ENCODE data around the gene MAP3K5.
A peak's percentile ranks its signal among the peaks of the same experiment; 100 is the strongest.

Gene MAP3K5

DNA sequence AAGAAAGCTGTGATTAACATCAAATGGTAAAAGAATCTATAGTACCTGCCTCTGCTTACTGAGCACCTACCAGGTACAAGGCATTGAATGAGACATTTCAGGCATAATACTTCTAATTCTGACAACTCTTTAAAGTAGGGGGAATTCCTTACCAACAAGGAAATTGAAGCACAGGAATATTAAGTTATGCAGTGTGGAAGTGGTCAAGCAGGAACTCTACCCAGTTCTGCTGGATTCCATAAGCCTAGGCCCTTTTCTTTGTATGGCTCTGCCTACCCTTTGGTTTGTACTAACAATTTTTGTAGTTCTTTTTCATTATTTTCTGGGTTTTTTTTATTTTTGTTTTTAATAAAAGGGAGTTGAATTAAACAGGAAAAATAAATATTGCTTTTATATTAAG, 114.5 kb downstream of the MAP3K5 start:
- no peak for DNase-seq

- DNase-seq, result no peak
Observed at GRCh38 chr6:136677344-136677743, 114.9 kb downstream of the MAP3K5 start.

- no peak for DNase-seq
Observed at GRCh38 chr6:136676075-136676474, 116.2 kb downstream of the MAP3K5 start.

DNA sequence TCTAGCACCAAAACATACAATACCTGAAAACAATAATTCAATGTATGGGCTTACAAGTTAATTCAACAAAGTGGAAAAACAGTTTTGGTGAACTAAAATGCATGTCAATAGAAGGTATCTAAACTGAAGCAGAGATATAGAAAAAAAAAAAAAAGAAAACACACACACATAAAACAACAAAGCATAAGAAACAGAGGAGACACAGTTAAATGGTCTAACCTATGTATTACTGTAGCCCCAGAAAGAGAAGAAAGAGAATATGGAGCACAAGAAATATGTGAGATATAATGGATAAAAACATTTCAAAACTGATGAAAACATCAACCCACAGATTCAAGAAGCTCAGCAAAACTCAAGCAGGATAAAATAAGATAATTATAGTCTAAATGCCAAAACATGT, 118.7 kb downstream of the MAP3K5 start:
- no peak for DNase-seq

- DNase-seq, result no peak
Observed at GRCh38 chr6:136672144-136672543, 120.1 kb downstream of the MAP3K5 start.

DNA sequence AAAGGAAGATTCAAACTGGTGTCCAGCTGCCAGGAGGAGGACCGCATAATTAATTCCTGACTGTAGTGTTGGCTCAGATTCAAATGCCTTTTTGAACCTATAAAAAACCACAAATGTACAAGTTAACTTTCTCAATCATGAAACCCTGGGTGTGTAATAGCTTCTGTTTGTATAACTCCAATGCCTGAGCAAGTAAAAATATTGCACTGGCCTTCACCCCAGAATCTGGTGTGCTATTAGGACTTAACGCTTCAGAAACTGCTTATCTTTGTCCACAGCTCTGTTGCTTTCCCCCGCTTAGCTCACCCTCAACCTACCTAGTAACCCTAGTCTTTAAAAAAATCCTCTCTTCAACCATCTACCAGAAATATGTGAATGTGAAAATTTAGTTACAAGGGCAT, 123.0 kb downstream of the MAP3K5 start:
- DNase-seq, result peak; percentile 80

DNA sequence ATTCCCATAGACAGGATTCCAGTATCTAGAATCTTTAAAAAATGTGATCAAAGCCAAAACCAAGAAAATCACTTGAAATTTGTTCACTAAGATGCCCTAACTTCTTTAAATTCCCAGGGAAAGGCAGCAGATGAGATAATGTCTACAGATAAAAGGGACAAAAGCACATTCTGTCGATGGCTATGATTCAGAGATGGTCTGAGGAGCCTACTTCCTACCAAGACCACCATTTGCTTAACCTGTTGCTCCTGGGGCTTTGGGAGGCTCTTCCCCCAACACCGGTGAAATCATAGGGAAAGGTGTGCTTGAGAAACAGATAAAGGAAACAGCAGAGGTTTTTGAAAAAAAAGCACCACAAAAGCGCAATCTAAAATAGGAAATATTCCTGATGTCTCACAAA, 123.7 kb downstream of the MAP3K5 start:
- DNase-seq, result no peak

GRCh38 chr6:136666041-136666440, 126.2 kb downstream of the MAP3K5 start:
- no peak for DNase-seq

- DNase-seq, result no peak
Observed at GRCh38 chr6:136662347-136663237, 129.7 kb downstream of the MAP3K5 start.

GRCh38 chr6:136660727-136661126, 131.6 kb downstream of the MAP3K5 start:
- DNase-seq, result no peak

DNA sequence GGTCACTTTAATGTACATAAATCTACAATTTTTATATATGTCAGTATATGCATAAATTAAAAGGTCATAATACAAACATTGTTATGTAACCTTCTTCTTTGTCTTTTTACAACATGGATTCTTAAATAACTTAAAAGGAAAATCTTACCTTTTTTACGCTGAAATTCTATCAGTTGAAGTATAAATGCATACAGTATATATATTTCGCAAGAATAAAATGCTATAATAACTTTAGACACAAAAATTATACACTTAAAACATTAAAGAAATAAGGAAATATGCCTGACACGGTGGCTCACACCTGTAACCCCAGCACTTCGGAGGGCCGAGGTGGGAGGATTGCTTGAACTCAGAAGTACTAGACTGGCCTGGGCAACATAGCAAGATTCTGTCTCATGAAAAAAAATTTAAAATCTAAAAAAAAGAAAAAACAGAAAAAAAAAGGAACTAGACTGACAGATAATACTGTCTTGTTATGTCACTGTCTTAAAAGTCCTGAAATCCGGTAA, 132.2 kb downstream of the MAP3K5 start:
- no peak for DNase-seq

DNA sequence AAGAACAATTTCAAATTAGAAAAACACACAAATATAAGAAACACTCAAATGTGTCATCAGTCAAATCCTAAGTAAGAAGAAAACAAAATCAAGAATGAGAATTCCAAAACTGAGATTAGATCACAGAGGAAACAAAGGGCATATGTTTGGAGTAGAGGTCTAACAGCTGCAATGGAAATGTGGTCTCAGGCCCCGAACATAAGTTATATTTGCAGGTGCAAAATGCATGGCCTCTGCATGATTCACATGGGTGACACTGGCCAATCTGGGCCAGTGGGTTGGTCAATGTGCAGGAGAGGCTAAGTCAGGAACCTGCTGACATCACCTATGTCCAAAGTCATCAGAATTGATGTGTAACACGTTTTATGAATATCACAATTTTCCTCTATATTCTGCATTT, 133.6 kb downstream of the MAP3K5 start:
- DNase-seq, result no peak

GRCh38 chr6:136657666-136658065, 134.6 kb downstream of the MAP3K5 start:
- DNase-seq, result peak; percentile 50

- DNase-seq, result no peak
Observed at GRCh38 chr6:136656121-136656520, 136.2 kb downstream of the MAP3K5 start.

- DNase-seq, result no peak
Observed at GRCh38 chr6:136655239-136656014, 136.8 kb downstream of the MAP3K5 start.

DNA sequence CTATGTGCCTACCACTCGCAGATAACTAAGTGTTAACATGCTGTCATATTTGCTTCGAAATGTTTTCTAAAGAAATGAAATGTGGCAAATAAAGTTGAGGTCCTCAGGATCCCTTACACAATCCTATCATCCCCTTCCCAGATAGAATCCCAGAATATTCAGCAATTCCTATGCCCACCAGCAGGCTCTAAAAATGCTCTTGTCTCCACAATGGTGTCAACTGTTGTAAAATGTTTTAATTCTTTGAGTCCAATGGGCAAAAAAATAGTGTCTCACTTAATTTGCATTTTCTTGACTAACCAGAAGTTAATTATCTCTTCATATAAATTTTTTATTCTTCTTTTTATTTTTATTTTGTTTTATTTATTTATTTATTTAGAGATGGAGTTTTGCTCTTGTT, 138.2 kb downstream of the MAP3K5 start:
- no peak for DNase-seq

GRCh38 chr6:136652656-136653055, 139.6 kb downstream of the MAP3K5 start:
- no peak for DNase-seq

DNA sequence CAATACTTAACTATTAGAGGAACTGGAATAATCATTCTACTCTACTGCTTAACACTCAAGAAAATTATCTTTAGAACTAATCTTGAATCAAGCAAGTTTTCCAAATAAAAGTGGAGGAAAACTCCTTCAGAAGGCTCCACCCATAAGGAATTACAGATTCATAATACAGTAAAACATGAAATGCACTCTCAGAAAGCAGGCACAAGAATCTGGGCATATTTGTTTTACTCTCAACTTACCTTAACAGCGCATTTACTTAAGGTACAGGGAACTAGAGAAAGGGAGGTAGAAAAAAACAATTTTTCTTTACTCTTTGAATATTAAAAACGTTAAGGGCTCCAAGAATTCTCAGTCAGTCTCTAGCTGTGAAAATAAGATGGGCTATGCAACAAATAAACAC, 140.3 kb downstream of the MAP3K5 start:
- DNase-seq, result no peak

DNA sequence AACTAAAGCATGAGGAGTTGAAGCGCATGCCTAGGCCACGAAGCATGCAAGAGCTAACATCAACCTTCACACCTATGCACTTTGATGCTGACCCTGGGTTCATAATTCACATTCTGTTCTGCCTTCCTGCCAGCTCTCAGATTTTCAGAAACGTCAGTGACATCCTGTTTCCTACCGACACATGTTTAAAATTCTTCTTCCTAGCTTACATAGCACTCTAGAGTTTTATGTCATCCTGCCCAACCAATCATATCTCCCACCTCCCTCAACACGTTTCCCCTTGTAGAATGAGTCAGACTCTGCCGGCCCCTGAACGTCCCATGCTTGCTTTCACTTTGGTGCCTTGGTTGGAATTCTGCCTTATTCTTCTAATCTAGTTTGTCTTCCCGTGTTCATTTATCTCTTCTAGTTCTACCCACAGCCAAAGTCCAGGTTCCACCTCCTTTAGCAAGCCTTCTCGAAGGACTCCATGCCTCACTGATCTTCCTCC, 144.9 kb downstream of the MAP3K5 start:
- DNase-seq, result peak; percentile 85

DNA sequence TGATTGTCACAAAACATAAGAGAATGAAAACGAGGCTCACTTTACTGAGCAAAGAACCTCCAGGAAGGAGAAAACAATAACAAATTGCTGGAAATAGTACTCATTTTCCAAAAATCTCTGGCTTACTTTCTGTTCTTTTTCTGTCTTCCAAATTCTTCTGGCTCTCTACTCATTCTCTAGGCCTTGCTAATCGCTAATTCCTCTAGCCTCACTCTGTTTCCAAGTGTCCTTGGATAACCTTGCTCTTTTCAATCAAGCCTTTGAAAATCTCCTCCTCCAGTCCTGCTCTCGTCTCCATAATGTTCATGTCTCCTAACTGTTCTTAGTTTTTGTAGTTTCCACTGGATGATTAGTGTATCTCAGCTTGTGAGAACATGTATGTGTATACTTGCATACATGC, 145.9 kb downstream of the MAP3K5 start:
- peak; percentile 6 for DNase-seq

DNA sequence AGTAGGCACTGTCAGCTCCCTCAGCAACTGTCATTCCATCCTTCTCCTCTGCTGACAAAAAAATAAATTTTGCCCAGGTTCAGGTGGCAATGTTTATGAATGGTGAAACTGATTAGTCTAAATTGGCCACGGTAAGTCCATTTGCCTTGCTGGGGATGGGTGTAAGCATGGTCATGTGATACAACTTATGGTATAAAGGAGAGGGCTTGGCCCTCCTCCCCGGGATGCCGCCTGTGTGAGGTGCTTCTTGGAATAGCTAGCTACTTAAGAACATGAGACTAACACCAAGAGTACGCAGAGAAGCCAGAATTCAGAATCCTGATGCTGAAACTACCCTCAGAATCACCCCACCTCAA, 147.7 kb downstream of the MAP3K5 start:
- DNase-seq, result no peak

DNA sequence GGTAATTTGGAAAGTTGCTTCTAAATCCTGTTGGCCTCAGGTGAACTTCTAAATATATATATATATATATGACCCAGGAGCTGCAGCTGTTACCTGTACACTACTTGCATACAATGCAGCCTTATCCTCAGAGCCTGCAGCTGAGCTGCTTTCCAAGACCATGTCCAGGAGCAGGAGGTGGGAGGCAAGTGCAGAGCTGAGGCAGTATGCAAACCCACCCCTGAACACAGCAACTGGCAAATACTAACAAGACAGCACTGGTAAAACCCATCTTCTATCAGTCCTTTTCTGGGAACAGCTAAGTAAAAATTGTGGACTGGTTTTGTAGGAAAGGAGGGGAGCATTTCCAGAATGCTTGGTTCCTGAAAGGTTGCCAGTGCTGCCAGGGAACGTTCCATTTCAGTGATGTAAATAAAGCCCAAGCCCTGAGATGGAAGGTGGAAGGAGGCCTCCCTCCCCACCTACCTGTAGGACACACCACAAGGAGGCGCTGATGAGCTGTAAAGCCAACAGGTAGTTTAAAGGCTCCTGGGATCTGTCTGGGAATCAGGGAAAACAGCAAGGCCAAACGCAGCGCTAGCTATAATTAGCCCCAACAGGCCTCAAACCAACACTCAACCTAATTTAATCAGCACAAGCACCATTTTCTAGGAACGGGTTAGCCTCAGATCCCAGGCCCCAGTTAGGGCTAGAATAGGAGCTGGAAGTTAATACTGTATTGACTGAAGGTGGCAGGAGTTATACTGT, 148.3 kb downstream of the MAP3K5 start:
- peak; percentile 80 for DNase-seq

DNA sequence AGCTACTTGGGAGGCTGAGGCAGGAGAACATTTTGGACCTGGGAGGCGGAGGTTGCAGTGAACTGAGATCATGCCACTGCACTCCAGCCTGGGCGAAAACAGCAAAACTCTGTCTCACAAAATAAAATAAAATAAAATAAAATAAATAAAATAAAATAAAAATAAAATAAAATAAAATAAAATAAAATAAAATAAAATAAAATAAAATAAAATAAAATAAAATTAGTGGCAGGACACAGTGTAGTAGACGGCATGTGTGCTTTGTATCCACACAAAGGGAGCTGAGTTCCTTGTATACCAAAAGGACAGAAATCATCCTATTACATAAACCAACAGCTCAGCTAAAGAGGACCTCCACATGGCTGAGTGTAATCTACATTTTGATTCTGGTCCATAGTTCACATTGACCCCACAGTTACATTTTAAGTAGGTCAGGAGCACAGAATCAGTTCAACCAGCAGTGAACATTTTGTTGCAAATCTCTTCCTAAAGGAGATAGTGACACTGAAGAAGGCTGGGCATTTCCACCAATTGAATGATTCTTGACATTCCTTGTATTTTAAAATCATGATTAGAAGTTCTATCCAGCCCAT, 150.3 kb downstream of the MAP3K5 start:
- no peak for DNase-seq

Measured in fibroblast of skin of right biceps (primary cell).